Uterus (tissue), 2 donors: ENCODE measurements around the gene GPATCH3.
"Not testable (repeated sequence)": the region's sequence is repeated elsewhere in the genome, so short reads cannot be mapped to it uniquely, and the experiment has no call there.

ENCODE experiments used
- CTCF ChIP-seq, 4 experiments: fragments of 200-600 bp in 2 of 4; fragments of 450-650 bp in 2 of 4; sonication (generic) in 2 of 4; IDR thresholded peaks; one replicate each; pipeline ENCODE4 v1.5.1; 2016 to 2019; ENCODE audit warnings: antibody characterized with exemption in 4 of 4, mild to moderate bottlenecking in 2 of 4, moderate library complexity in 1 of 4
- POLR2A ChIP-seq, 2 donors: fragments of 450-650 bp; IDR thresholded peaks; one replicate each; pipeline ENCODE4 v1.6.1; 2016; ENCODE audit warnings: antibody characterized with exemption in 2 of 2, mild to moderate bottlenecking in 1 of 2, moderate library complexity in 1 of 2

- not testable (repeated sequence) for TF ChIP-seq CTCF, POLR2A (IDR thresholded peaks at IDR 0.05)
Observed at GRCh38 chr1:26948725-26949057, 48.4 kb upstream of the GPATCH3 start.
